ENCODE data around the gene SMG9.

SMG9 gene

DNA sequence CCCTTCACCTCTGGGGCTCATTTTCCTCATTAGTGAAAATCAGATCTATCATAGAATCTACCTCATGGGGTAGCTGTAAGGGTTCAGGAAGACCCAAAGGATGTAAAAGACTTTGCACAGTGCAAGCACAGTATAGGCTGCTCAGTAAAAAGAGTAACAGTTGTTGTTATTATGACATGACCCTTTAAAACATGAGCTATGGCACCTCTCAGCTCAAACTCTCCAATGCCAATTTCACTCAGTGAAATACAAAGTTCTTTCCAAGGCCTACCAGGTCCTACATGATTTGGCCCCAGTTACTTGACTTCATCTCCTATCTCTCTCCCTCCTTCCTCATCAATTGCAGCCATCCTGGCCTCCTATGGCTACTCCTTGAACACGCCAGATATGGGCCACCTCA, 4.9 kb downstream of the SMG9 start:
- DNase-seq (ENCODE audit: low read depth) = no peak
- no peak overlapping the region for H3K4me3 ChIP-seq (ENCODE audit: low read depth, low read length)
- in situ Hi-C loops (cut with HindIII; ENCODE audit: low sequenced_read_pairs) = no loop called here
- no peak for TF ChIP-seq CTCF (IDR thresholded peaks at IDR 0.05; ENCODE audit: low read depth, low read length, missing control alignments)

GRCh38 chr19:43749152-43749551, 5.6 kb downstream of the SMG9 start:
- in situ Hi-C loops (cut with HindIII; ENCODE audit: low sequenced_read_pairs) = no loop called here
- TF ChIP-seq CTCF (IDR thresholded peaks at IDR 0.05; ENCODE audit: low read depth, low read length, missing control alignments) = no peak
- H3K4me3 ChIP-seq (ENCODE audit: low read depth, low read length) = no peak overlapping the region
- DNase-seq (ENCODE audit: low read depth) = no peak

GRCh38 chr19:43748685-43749084, 6.1 kb downstream of the SMG9 start:
- TF ChIP-seq CTCF (IDR thresholded peaks at IDR 0.05; ENCODE audit: low read depth, low read length, missing control alignments) = no peak
- DNase-seq (ENCODE audit: low read depth) = no peak
- in situ Hi-C loops (cut with HindIII; ENCODE audit: low sequenced_read_pairs) = no loop called here
- H3K4me3 ChIP-seq (ENCODE audit: low read depth, low read length) = no peak overlapping the region

DNA sequence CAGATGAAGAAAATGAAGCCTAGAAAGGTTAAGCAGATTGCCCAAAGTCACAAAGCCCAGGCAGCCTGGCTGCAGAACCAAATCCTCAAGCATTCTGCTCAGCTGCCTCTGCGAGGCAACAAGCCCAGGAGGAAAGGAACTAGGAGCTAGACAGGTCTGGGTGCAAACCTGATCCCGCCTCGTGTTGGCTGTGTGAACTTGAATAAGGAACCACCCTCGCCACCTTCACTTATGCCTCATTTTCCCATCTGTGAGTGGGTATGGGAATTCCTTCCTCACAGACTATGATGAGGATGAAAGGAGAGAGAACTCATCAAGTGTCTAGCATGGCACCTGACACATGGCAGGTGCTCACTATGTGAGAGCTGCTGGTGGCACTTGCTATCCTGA, 6.6 kb downstream of the SMG9 start:
- TF ChIP-seq CTCF (IDR thresholded peaks at IDR 0.05; ENCODE audit: low read depth, low read length, missing control alignments) = no peak

DNA sequence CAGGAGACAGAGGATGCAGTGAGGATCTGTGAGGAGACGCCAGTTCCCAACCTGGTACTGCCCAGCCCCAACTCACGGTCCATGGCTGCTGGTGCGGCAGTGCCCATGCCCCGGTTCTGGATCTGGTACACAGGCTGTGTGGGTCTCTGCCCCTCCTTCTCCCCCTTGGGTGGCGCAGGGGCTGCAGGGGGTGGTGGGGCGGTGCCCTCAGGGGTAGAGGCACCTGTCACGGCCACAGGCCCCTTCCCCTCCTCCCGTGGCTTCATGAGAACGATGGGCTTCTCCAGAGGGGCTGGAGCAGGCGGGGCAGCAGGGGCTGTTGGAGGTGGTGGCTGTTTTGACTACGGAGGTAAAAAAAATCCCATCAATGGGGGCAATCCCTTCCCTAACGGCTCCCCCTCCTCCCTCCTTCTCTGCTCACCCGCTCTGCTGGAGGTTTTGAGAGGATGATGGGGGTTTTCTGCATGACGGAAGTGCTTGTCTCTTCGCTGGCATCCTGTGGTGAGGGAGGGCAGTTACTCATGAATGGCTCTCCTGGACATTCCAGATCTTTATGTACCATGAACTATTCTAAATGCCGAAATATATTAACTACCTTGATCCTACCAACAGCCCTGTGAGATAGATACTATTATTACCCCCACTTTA, 7.1 kb downstream of the SMG9 start:
- in situ Hi-C loops (cut with HindIII; ENCODE audit: low sequenced_read_pairs) = no loop called here
- no peak for TF ChIP-seq CTCF (IDR thresholded peaks at IDR 0.05; ENCODE audit: low read depth, low read length, missing control alignments)
- no peak for DNase-seq (ENCODE audit: low read depth)
- H3K4me3 ChIP-seq (ENCODE audit: low read depth, low read length) = no peak overlapping the region

More for the DNA sequence above, 6.6 kb downstream of the SMG9 start:
- DNase-seq (ENCODE audit: low read depth) = no peak
- no peak overlapping the region for H3K4me3 ChIP-seq (ENCODE audit: low read depth, low read length)
- in situ Hi-C loops (cut with HindIII; ENCODE audit: low sequenced_read_pairs) = no loop called here

- H3K4me3 ChIP-seq (ENCODE audit: low read depth, low read length) = no peak overlapping the region
- no peak for DNase-seq (ENCODE audit: low read depth)
- in situ Hi-C loops (cut with HindIII; ENCODE audit: low sequenced_read_pairs) = loop anchor here (5.0 kb wide), 2 partner anchors 44 to 76 kb away; no protein-coding TSS in a partner anchor
- TF ChIP-seq CTCF (IDR thresholded peaks at IDR 0.05; ENCODE audit: low read depth, low read length, missing control alignments) = no peak
Observed at GRCh38 chr19:43743059-43743458, 11.7 kb downstream of the SMG9 start.
